ENCODE results near the gene MGA. TPM values are rescaled to one million over a fixed set of nuclear protein-coding genes. Genes with fewer than 3 reads are reported as not detected.

The MGA gene
- total and polyA plus RNA-seq, 2 experiments from 2014 or later = 42.6 to 58.9 TPM

GRCh38 chr15:41688671-41689070 is 28.5 kb downstream of the MGA start (continued):
- no peak for TF ChIP-seq ZNF462 (CRISPR knock-in tag; IDR thresholded peaks at IDR 0.05)
- no peak for TF ChIP-seq CREB1 (CRISPR knock-in tag; IDR thresholded peaks at IDR 0.05; ENCODE audit: low read depth)
- no peak for TF ChIP-seq CTCF (conservative IDR thresholded peaks at IDR 0.05; ENCODE audit: low read depth in 2 of 2)
- TF ChIP-seq NANOG (IDR thresholded peaks at IDR 0.05; ENCODE audit: borderline replicate concordance) = no peak
- no peak for TF ChIP-seq STAT1 (IDR thresholded peaks at IDR 0.05; ENCODE audit: unreplicated experiment)
- no peak for TF ChIP-seq JUNB (IDR thresholded peaks at IDR 0.05; ENCODE audit: unreplicated experiment)

GRCh38 chr15:41689083-41689482 is 28.9 kb downstream of the MGA start:
- H3K27ac Mint-ChIP-seq = no peak overlapping the region
- H4K20me1 ChIP-seq (replicated peaks; ENCODE audit: insufficient read depth) = peaks cover 22% of the 10 kb centered on the region; the same call in 1 of the 2 replicates

More at GRCh38 chr15:41689083-41689482, 28.9 kb downstream of the MGA start:
- H3K9me2 ChIP-seq (ENCODE audit: insufficient read depth) = no peaks in the 10 kb centered on the region
- Mint-ChIP-seq H3K4me3 (no peak overlapping the region), H3K36me3 (ENCODE audit: low read depth) (no peaks in the 10 kb centered on the region; the same call in 2 of the 3 replicates), H3K4me1 (peaks cover 25% of the 10 kb centered on the region), H3K9me3 (no peaks in the 10 kb centered on the region), H3K27me3 (ENCODE audit: insufficient read depth, low read depth, poor library complexity) (peaks cover 2% of the 10 kb centered on the region)
- H3K79me2 ChIP-seq (replicated peaks; ENCODE audit: insufficient read depth) = peaks cover 100% of the 10 kb centered on the region
- no peak for TF ChIP-seq ZNF462 (CRISPR knock-in tag; IDR thresholded peaks at IDR 0.05)
- no peak overlapping the region for H3K4me2 ChIP-seq
- H3K36me3 ChIP-seq (ENCODE audit: insufficient read depth) = no peaks in the 10 kb centered on the region
- H2AFZ ChIP-seq = no peak overlapping the region
- ATAC-seq (no peak), DNase-seq (ENCODE audit: low spot score) (no peak)
- no peak overlapping the region for H3K4me3 ChIP-seq
- H3K27me3 ChIP-seq (ENCODE audit: insufficient read depth) = no peaks in the 10 kb centered on the region
- no peaks in the 10 kb centered on the region for H3F3A ChIP-seq (replicated peaks; ENCODE audit: low read depth)
- H3K4me1 ChIP-seq (ENCODE audit: insufficient read depth) = peaks cover 5% of the 10 kb centered on the region; the same call in 1 of the 2 replicates
- H3K27ac ChIP-seq (ENCODE audit: low read depth) = no peak overlapping the region
